AG04450 (cell line): ENCODE results near the gene FBN2. TPM values are rescaled to one million over a fixed set of nuclear protein-coding genes. Genes with fewer than 3 reads are reported as not detected.

Experiments used
- CTCF ChIA-PET: fragments of 300-600, 350-600 bp; formaldehyde crosslinking; extraction: SDS; loops from one replicate; lab custom pipeline; 2022; ENCODE audit warnings: antibody characterized with exemption, inconsistent platforms; lab: Charles Lee
- POLR2A ChIA-PET: fragments of 350-600 bp; formaldehyde crosslinking; extraction: SDS; loops from one replicate; lab custom pipeline; 2021; ENCODE audit warnings: antibody characterized with exemption, inconsistent platforms; lab: Yijun Ruan, JAX
- DNase-seq: peaks from one replicate; pipeline ENCODE4 v3.0.0-alpha.2; 2011; ENCODE audit warnings: low read depth, low spot score
- H3K27ac ChIP-seq: one replicate; pipeline ENCODE4 v1.5.1; 2012; ENCODE audit warnings: low read depth, low read length, control low read depth
- H3K27me3 ChIP-seq: one replicate; pipeline ENCODE4 v1.6.0; 2012; ENCODE audit warnings: low read length; ENCODE audit not compliant: control insufficient read depth, insufficient read depth
- H3K4me3 ChIP-seq: 2 replicates; pipeline ENCODE4 v1.5.1; 2011; ENCODE audit warnings: mild to moderate bottlenecking, low read depth, low read length, control low read depth
- H3K9me3 ChIP-seq: 2 replicates; pipeline ENCODE4 v1.5.1; 2012; ENCODE audit warnings: low read length; ENCODE audit not compliant: control insufficient read depth, insufficient read depth
- polyA plus RNA-seq: library from polyadenylated mRNA; depleted of rRNA; stranded (reverse); fragments of >200 nt; gene quantifications from 2 replicates; pipeline ENCODE4 v1.2.3, GENCODE V29; 2011
- TF ChIP-seq, protein P1 (sequence below): IDR thresholded peaks from 2 replicates; pipeline ENCODE4 v1.5.1; 2011; ENCODE audit warnings: low read depth, low read length, control low read depth, inconsistent platforms

The FBN2 gene
- polyA plus RNA-seq, 1 experiment, result 46.5 TPM

DNA sequence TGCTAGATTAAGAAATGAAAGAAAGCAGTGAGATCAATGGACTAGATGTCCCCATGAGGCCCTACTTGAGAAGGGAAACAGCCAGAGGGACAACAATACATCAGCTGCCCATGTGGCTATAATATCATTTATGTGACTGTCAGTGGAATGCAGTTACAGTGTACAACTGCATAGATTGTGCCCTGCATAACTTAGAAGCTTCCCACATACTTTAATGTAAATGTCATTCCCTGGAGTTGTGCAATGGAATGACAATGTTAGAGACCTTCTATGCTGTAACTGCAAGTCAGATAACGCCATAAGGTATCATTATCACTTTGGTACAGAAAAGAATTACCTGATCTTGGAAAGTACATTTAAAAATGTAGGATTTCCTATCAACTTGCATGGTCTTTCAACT, 67.4 kb downstream of the FBN2 start:
- Histone ChIP-seq H3K27me3 (no peaks in the 10 kb centered on the region), H3K27ac (no peak overlapping the region), H3K9me3 (no peaks in the 10 kb centered on the region), H3K4me3 (no peak overlapping the region)
- TF ChIP-seq, protein P1, sequence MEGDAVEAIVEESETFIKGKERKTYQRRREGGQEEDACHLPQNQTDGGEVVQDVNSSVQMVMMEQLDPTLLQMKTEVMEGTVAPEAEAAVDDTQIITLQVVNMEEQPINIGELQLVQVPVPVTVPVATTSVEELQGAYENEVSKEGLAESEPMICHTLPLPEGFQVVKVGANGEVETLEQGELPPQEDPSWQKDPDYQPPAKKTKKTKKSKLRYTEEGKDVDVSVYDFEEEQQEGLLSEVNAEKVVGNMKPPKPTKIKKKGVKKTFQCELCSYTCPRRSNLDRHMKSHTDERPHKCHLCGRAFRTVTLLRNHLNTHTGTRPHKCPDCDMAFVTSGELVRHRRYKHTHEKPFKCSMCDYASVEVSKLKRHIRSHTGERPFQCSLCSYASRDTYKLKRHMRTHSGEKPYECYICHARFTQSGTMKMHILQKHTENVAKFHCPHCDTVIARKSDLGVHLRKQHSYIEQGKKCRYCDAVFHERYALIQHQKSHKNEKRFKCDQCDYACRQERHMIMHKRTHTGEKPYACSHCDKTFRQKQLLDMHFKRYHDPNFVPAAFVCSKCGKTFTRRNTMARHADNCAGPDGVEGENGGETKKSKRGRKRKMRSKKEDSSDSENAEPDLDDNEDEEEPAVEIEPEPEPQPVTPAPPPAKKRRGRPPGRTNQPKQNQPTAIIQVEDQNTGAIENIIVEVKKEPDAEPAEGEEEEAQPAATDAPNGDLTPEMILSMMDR, result no peak
- ChIA-PET POLR2A (no interaction called here), CTCF (interaction anchor here (0.7 to 1.0 kb wide), 2 partner anchors 28 to 204 kb away, joined by 3 to 5 read pairs; no protein-coding TSS in a partner anchor)
- no peak for DNase-seq

DNA sequence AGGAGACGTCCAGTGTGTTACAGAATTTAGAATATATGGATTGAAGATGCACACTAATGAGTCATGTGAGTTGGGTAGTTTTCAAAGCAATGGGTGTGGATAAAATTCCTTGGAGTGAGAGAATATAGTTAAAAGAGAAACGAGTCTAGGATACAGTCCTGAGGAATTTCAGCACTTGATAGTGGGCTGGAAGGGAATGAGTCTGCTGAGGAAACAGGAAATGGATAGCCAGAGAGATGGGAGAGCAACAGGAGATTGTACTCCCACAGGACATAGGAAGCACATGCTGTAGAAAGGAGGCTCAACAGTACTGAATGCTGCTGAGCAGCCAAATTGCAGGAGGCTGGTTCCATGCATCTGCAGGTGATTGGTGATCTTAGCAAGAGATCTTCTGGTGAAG, 68.1 kb downstream of the FBN2 start:
- POLR2A ChIA-PET, result no interaction called here
- DNase-seq, result no peak
- H3K27ac ChIP-seq, result no peak overlapping the region

DNA sequence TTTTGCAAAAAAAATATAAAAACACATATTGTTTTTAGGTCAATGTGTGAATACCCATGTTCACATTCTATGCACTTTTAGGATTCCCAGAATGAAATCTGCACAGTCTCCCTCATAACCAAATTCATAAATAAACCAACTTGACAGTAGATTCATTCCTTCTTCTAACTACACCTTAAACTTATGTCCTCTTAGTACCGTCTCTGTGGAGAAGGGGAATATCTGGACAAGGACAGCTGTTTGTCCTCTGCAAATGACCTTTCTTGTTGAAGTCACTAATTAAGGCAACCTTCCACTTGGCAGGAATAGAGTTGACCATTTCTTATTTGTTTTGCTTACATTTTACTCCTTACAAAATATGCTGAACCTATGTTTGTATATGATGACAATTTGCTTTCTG, 71.1 kb downstream of the FBN2 start:
- TF ChIP-seq, protein P1, result no peak
- Histone ChIP-seq H3K9me3 (no peaks in the 10 kb centered on the region), H3K27me3 (no peaks in the 10 kb centered on the region), H3K4me3 (no peak overlapping the region), H3K27ac (no peak overlapping the region)
- ChIA-PET CTCF (no interaction called here), POLR2A (no interaction called here)
- no peak for DNase-seq

More for the DNA sequence above, 68.1 kb downstream of the FBN2 start:
- Histone ChIP-seq H3K4me3 (no peak overlapping the region), H3K27me3 (no peaks in the 10 kb centered on the region), H3K9me3 (no peaks in the 10 kb centered on the region)
- CTCF ChIA-PET, result interaction anchor here (0.7 to 1.0 kb wide), 2 partner anchors 29 to 205 kb away, joined by 3 to 5 read pairs; no protein-coding TSS in a partner anchor
- TF ChIP-seq, protein P1, result no peak

DNA sequence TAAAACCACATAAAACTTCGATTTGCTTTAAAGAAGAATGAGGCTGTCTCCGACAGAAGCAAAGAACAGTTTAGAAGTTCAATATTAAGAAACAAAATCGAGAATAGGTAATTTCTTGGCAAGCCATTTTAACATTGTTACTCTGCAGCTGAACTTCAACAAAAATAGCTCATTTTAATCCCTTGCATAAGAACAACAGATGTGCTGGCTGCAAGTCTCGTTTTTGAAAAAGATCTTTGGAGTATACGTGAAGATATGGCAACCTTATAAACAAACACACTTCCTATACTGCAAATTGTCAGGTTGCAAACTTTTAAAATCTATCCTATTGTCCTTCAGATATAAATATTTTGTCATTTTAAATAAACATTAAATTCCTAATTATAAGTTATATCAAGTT, 71.5 kb downstream of the FBN2 start:
- no peaks in the 10 kb centered on the region for H3K27me3 ChIP-seq
- ChIA-PET POLR2A (no interaction called here), CTCF (no interaction called here)
- no peak overlapping the region for H3K4me3 ChIP-seq
- TF ChIP-seq, protein P1, result no peak
- no peak for DNase-seq
- H3K9me3 ChIP-seq, result no peaks in the 10 kb centered on the region
- H3K27ac ChIP-seq, result no peak overlapping the region

DNA sequence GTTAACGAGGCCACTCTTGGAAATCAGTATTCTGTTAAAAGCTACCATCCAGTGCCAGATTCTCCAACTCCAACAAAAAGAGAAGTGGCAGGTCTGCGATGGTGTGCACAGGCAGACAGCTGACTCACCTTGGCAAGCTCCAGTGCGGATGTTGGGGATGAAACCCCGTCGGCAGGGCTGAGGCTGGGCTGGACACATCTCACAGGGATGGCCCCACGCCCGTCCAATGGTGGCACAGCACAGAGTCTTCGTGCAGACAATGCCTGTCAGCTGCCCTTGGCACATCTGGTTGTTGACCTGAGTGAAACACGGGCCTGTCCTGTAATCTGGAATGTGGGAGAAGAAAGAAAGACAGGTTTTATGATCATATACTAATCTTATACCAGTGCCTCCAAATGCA, 73.4 kb downstream of the FBN2 start:
- Histone ChIP-seq H3K27me3 (no peaks in the 10 kb centered on the region), H3K4me3 (no peak overlapping the region), H3K27ac (no peak overlapping the region), H3K9me3 (no peaks in the 10 kb centered on the region)
- ChIA-PET POLR2A (no interaction called here), CTCF (no interaction called here)
- no peak for DNase-seq
- TF ChIP-seq, protein P1, result no peak
